HepG2 (cell line): ENCODE results near the gene EFCAB11. TPM values are rescaled to one million over a fixed set of nuclear protein-coding genes. Genes with fewer than 3 reads are reported as not detected.

Experiments used
- ATAC-seq: fragments of 200-7000 bp; cut with Tn5 transposase; 3 replicates; pipeline ENCODE4 v1.9.1; 2020; ENCODE audit warnings: mild to moderate bottlenecking, moderate library complexity
- BruUV-seq: library from RNA; stranded (reverse); fragments of 400-500 nt; replicated peaks from 2 replicates; lab custom pipeline; 2021; lab: Mats Ljungman, UMichigan
- CTCF ChIA-PET: fragments of 300-600 bp; formaldehyde crosslinking; extraction: SDS; loops from one replicate; lab custom pipeline; 2021; ENCODE audit warnings: low total read pairs, inconsistent platforms, low intra/inter-chr PET ratio; lab: Yijun Ruan, JAX
- POLR2A ChIA-PET: fragments of 350-600 bp; sonication (Branson Sonifier 250); formaldehyde crosslinking; loops from one replicate; lab custom pipeline; 2020; ENCODE audit warnings: antibody characterized with exemption, inconsistent platforms; lab: Yijun Ruan, JAX
- DNase-seq: peaks from one replicate; pipeline ENCODE4 v3.0.0-alpha.2; 2015; ENCODE audit warnings: low spot score
- FAIRE-seq: peaks from 3 replicates; lab custom pipeline; 2011; peaks lifted over from hg19 to GRCh38; lab: Jason Lieb, UNC
- H2AFZ ChIP-seq: one replicate; pipeline ENCODE4 v1.6.1; 2011; ENCODE audit warnings: low read length, inconsistent platforms
- H3K27ac ChIP-seq: fragments of 300-600 bp; 3 replicates; pipeline ENCODE4 v1.8.0; 2011; ENCODE audit warnings: mixed run types, mild to moderate bottlenecking, mixed read lengths, low read length, inconsistent platforms; ENCODE audit not compliant: insufficient read depth; ENCODE audit errors: extremely low read length
- H3K27me3 ChIP-seq, 2 experiments: fragments of 200-600 bp in 1 of 2; 2 replicates in 1 of 2; 3 replicates in 1 of 2; pipeline versions ENCODE4 v1.6.0 to v1.8.0; 2011; ENCODE audit warnings: low read length in 2 of 2, mild to moderate bottlenecking in 2 of 2, moderate library complexity in 2 of 2, inconsistent platforms in 1 of 2; ENCODE audit not compliant: insufficient read depth in 2 of 2, control insufficient read depth in 1 of 2
- H3K36me3 ChIP-seq, 2 experiments: fragments of 200-600 bp in 1 of 2; replicated peaks in 1 of 2; 2 replicates in 1 of 2; 3 replicates in 1 of 2; pipeline versions ENCODE4 v1.5.1 to v1.8.0; 2011; ENCODE audit warnings: low read length in 2 of 2, inconsistent platforms in 1 of 2; ENCODE audit not compliant: insufficient read depth in 2 of 2, control insufficient read depth in 1 of 2
- H3K4me1 ChIP-seq: 2 replicates; pipeline ENCODE4 v1.5.1; 2012; ENCODE audit warnings: low read length, inconsistent platforms; ENCODE audit not compliant: insufficient read depth
- H3K4me2 ChIP-seq: 2 replicates; pipeline ENCODE4 v1.6.0; 2011; ENCODE audit warnings: low read depth, low read length, inconsistent platforms
- H3K4me3 ChIP-seq, 3 experiments: fragments of 200-600 bp in 1 of 3; sonication (generic), shearing (Covaris generic) in 1 of 3; replicated peaks in 1 of 3; 2 replicates each; pipeline ENCODE4 v1.5.1; 2011 to 2016; ENCODE audit warnings: low read length in 3 of 3, inconsistent platforms in 2 of 3, low read depth in 2 of 3, mild to moderate bottlenecking in 2 of 3, control low read depth in 1 of 3, mixed read lengths in 1 of 3; ENCODE audit not compliant: insufficient read depth in 1 of 3
- H3K79me2 ChIP-seq: one replicate; pipeline ENCODE4 v1.6.1; 2011; ENCODE audit warnings: low read length, inconsistent platforms; ENCODE audit not compliant: insufficient read depth
- H3K9ac ChIP-seq: 2 replicates; pipeline ENCODE4 v1.6.0; 2011; ENCODE audit warnings: mild to moderate bottlenecking, low read depth, low read length, inconsistent platforms; ENCODE audit not compliant: insufficient read depth
- H3K9me3 ChIP-seq: 2 replicates; pipeline ENCODE4 v1.5.1; 2012; ENCODE audit warnings: mild to moderate bottlenecking, low read length
- H4K20me1 ChIP-seq: 2 replicates; pipeline ENCODE4 v1.6.0; 2011; ENCODE audit warnings: inconsistent platforms, mild to moderate bottlenecking, low read length, moderate library complexity; ENCODE audit not compliant: insufficient read depth
- CBX2 ChIP-seq, 2 experiments: fragments of 200-600 bp in 1 of 2; sonication (generic); formaldehyde crosslinking in 1 of 2; IDR thresholded peaks; 2 replicates each; pipeline versions ENCODE4 v1.7.0 to v1.8.1; 2018 to 2022; ENCODE audit warnings: low read depth in 2 of 2, low read length in 1 of 2, mild to moderate bottlenecking in 1 of 2, missing genetic modification reagents in 1 of 2
- JARID2 ChIP-seq: sonication (generic); formaldehyde crosslinking; IDR thresholded peaks from 2 replicates; pipeline ENCODE4 v1.8.1; 2023; ENCODE audit warnings: missing genetic modification reagents, inconsistent platforms; ENCODE audit not compliant: insufficient replicate concordance
- KIAA2018 ChIP-seq: sonication (generic); formaldehyde crosslinking; IDR thresholded peaks from 2 replicates; pipeline ENCODE4 v1.5.0; 2020; ENCODE audit warnings: mild to moderate bottlenecking, missing genetic modification reagents, borderline replicate concordance
- LCORL ChIP-seq, 2 experiments: fragments of 450-650 bp in 1 of 2; sonication (generic) in 1 of 2; formaldehyde crosslinking in 1 of 2; IDR thresholded peaks; 2 replicates each; pipeline versions ENCODE4 v1.5.0 to v1.6.1; 2017 to 2020; ENCODE audit warnings: antibody characterized with exemption in 1 of 2, missing genetic modification reagents in 1 of 2
- MTA3 ChIP-seq: sonication (generic); formaldehyde crosslinking; IDR thresholded peaks from 2 replicates; pipeline ENCODE4 v1.4.0; 2020; ENCODE audit warnings: missing genetic modification reagents
- RBFOX2 ChIP-seq: fragments of 200-400 bp; formaldehyde crosslinking; IDR thresholded peaks from 2 replicates; pipeline ENCODE4 v1.6.1; 2017; ENCODE audit warnings: low read depth, mild to moderate bottlenecking, low read length
- SMYD3 ChIP-seq: sonication (generic); formaldehyde crosslinking; IDR thresholded peaks from 2 replicates; pipeline ENCODE4 v1.8.1; 2023; ENCODE audit warnings: mild to moderate bottlenecking, missing genetic modification reagents
- TERF1 ChIP-seq: sonication (generic); formaldehyde crosslinking; IDR thresholded peaks from 2 replicates; pipeline ENCODE4 v1.8.0; 2022; ENCODE audit warnings: mild to moderate bottlenecking, missing genetic modification reagents, moderate library complexity
- ZNF337 ChIP-seq: sonication (generic); formaldehyde crosslinking; IDR thresholded peaks from 2 replicates; pipeline ENCODE4 v1.5.1; 2020; ENCODE audit warnings: missing genetic modification reagents, low read depth, mild to moderate bottlenecking, borderline replicate concordance
- in situ Hi-C: cut with HindIII; loops from 2 replicates; pipeline ENCODE4 v1.10.0; 2017; ENCODE audit warnings: low pct_unique_long_range_greater_than_20kb; ENCODE audit not compliant: extremely low pct_ligation_motif_present
- intact Hi-C: fragments of 100-400 bp; cut with micrococcal nuclease; formaldehyde crosslinking; loops from one replicate; pipeline ENCODE4 v1.10.0; 2022; ENCODE audit not compliant: unreplicated experiment
- polyA plus RNA-seq, 8 experiments: library from polyadenylated mRNA; depleted of rRNA in 3 of 8; stranded (reverse) in 7 of 8; unstranded in 1 of 8; fragments of >200 nt; fragmentation: Illumina TruSeq in 4 of 8; extraction: Trizol in 4 of 8; gene quantifications; 2 replicates each; pipeline versions ENCODE4 v1.2.1 to v1.2.3, GENCODE V29; 2011 to 2016; ENCODE audit warnings: low read depth in 4 of 8, missing spikeins in 1 of 8, mixed read lengths in 1 of 8; ENCODE audit not compliant: insufficient read depth in 1 of 8
- total RNA-seq, 5 experiments: library from RNA; depleted of rRNA; stranded (reverse); fragments of >200 nt; fragmentation: Illumina TruSeq; extraction: Trizol; gene quantifications; 2 replicates each; pipeline ENCODE4 v1.2.3, GENCODE V29; 2016; ENCODE audit warnings: low read depth in 1 of 5
- TF ChIP-seq, protein P1 (sequence below): sonication (generic); formaldehyde crosslinking; IDR thresholded peaks from 2 replicates; pipeline ENCODE4 v1.5.1; 2020; ENCODE audit warnings: missing genetic modification reagents, mild to moderate bottlenecking, borderline replicate concordance
- TF ChIP-seq, protein P2 (sequence below): sonication (generic); formaldehyde crosslinking; IDR thresholded peaks from 2 replicates; pipeline ENCODE4 v1.8.1; 2023; ENCODE audit warnings: missing genetic modification reagents, mild to moderate bottlenecking, borderline replicate concordance

Gene EFCAB11
- total and polyA plus RNA-seq, 2 of the 13 experiments (the other 11 are each of a cell fraction or from before 2014, with no cell fraction given), result 8.2 to 31.5 TPM

DNA sequence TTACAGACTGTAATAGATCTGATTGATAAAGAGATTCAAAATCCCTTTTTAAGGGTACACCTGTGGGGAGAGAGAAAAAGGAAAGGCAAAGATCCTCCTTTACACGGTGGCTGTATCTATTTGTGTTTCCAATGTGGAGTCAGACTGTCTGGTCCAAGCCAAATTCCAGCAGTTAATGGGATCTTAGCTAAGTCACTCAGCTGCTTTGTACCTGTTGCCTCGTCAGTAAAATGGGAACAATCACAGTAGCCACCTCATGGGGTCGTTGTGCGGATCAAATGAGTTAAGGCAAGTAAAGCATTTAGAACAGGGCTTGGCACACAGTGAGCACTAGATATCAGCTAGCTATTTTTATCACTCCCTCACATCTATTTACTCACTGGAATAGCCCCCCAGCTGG lies 46.9 kb downstream of the EFCAB11 start (continued):
- TF ChIP-seq KIAA2018 (CRISPR knock-in tag), result no peak
- TF ChIP-seq, all 625 proteins: peak for 3

GRCh38 chr14:89906000-89906399 lies 48.5 kb downstream of the EFCAB11 start:
- peaks cover 2% of the 10 kb centered on the region for H3K79me2 ChIP-seq
- no peaks in the 10 kb centered on the region for H3K27me3 ChIP-seq
- no peak overlapping the region for H3K4me3 ChIP-seq
- H3K9ac ChIP-seq, result no peak overlapping the region
- BruUV-seq, result no TSS peak
- no peaks in the 10 kb centered on the region for H3K36me3 ChIP-seq
- in situ Hi-C loops (loop anchor here (10.0 to 25.0 kb wide), 3 partner anchors 121 to 669 kb away; partner anchors contain the start of gene FOXN3), intact Hi-C loops (no loop called here)
- no peak overlapping the region for H3K4me2 ChIP-seq
- no peaks in the 10 kb centered on the region for H3K9me3 ChIP-seq
- CTCF ChIA-PET, result no interaction called here
- ATAC-seq (no peak), FAIRE-seq (no peak), DNase-seq (no peak)
- no peaks in the 10 kb centered on the region for H4K20me1 ChIP-seq
- H2AFZ ChIP-seq, result no peak overlapping the region
- POLR2A ChIA-PET, result no interaction called here
- peaks cover 37% of the 10 kb centered on the region for H3K4me1 ChIP-seq
- H3K27ac ChIP-seq, result no peak overlapping the region
- no peak for TF ChIP-seq ZNF337
- TF ChIP-seq, protein P1, sequence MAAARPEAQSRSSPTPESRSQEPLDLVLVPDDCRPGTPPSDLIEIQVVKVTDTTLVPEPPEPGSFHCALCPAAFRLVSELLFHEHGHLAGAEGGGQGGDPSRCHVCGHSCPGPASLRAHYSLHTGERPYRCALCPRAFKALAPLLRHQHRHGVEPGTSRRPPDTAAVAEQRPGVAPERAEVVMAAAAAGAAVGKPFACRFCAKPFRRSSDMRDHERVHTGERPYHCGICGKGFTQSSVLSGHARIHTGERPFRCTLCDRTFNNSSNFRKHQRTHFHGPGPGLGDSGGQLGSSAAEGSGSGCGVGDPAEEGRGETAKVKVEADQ (CRISPR knock-in tag), result no peak
- TF ChIP-seq, protein P2, sequence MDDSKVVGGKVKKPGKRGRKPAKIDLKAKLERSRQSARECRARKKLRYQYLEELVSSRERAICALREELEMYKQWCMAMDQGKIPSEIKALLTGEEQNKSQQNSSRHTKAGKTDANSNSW (CRISPR knock-in tag), result no peak
- no peak for TF ChIP-seq TERF1
- TF ChIP-seq SMYD3 (CRISPR knock-in tag), result no peak
- TF ChIP-seq JARID2, result no peak
- TF ChIP-seq RBFOX2, result no peak
- no peak for TF ChIP-seq CBX2 (IDR thresholded peaks at IDR 0.05; ENCODE audit: low read depth, low read length)
- TF ChIP-seq CBX2 (CRISPR knock-in tag; IDR thresholded peaks at IDR 0.05; ENCODE audit: low read depth), result no peak
- TF ChIP-seq MTA3 (CRISPR knock-in tag), result no peak
- TF ChIP-seq LCORL (IDR thresholded peaks at IDR 0.05), result no peak
- TF ChIP-seq LCORL (CRISPR knock-in tag; IDR thresholded peaks at IDR 0.05), result no peak
